HCT116 (cell line): ENCODE measurements around the gene SLC19A3. TPM values are rescaled to one million over a fixed set of nuclear protein-coding genes. Genes with fewer than 3 reads are reported as not detected.
A peak's percentile ranks its signal among the peaks of the same experiment; 100 is the strongest.

Experiments used
- ATAC-seq: fragments of 200-7000 bp; cut with Tn5 transposase; 2 replicates; pipeline ENCODE4 v1.9.1; 2020; ENCODE audit warnings: mild to moderate bottlenecking, moderate library complexity
- BruUV-seq: library from RNA; stranded (reverse); fragments of 400-500 nt; replicated peaks from 2 replicates; lab custom pipeline; 2021; lab: Mats Ljungman, UMichigan
- CTCF ChIA-PET: fragments of 300-600 bp; sonication (Branson Sonifier 250); formaldehyde crosslinking; loops from one replicate; lab custom pipeline; 2021; ENCODE audit warnings: antibody characterized with exemption; lab: Charles Lee
- POLR2A ChIA-PET: fragments of 300-600, 350-600 bp; sonication (Branson Sonifier 250); formaldehyde crosslinking; loops from one replicate; lab custom pipeline; 2021; ENCODE audit warnings: antibody characterized with exemption; lab: Charles Lee
- RAD21 ChIA-PET, 2 experiments: fragments of 300-600 bp; sonication (Branson Sonifier 250); formaldehyde crosslinking; loops; one replicate each; lab custom pipeline; 2023; ENCODE audit warnings: low total read pairs in 2 of 2; ENCODE audit not compliant: uncharacterized antibody in 2 of 2, unreplicated experiment in 2 of 2, low non-redundant PET in 1 of 2; lab: Charles Lee
- DNase-seq: peaks from one replicate; pipeline ENCODE4 v3.0.0-alpha.2; 2010; ENCODE audit warnings: low read depth, low spot score
- H2AFZ ChIP-seq: fragments of 200-600 bp; shearing (Covaris generic), sonication (generic); 2 replicates; pipeline ENCODE4 v1.6.1; 2017; ENCODE audit warnings: low read depth, mixed run types, mixed read lengths, antibody characterized with exemption, low read length; ENCODE audit not compliant: poor library complexity, severe bottlenecking
- H3K27ac ChIP-seq: 2 replicates; pipeline ENCODE4 v1.5.1; 2012; ENCODE audit warnings: low read depth, low read length
- H3K27me3 ChIP-seq: fragments of 200-600 bp; sonication (generic); 2 replicates; pipeline ENCODE4 v1.6.1; 2016; ENCODE audit warnings: mixed run types, low read length, mixed read lengths; ENCODE audit not compliant: insufficient read depth
- H3K36me3 ChIP-seq, 2 experiments: fragments of 200-500 bp in 1 of 2; fragments of 200-600 bp in 1 of 2; sonication (Bioruptor generic) in 1 of 2; sonication (generic) in 1 of 2; 2 replicates each; pipeline versions ENCODE4 v1.5.1 to v1.6.1; 2014 to 2016; ENCODE audit warnings: low read length in 2 of 2, inconsistent platforms in 1 of 2, mixed read lengths in 1 of 2, mixed run types in 1 of 2; ENCODE audit not compliant: insufficient read depth in 2 of 2, control insufficient read depth in 1 of 2
- H3K4me1 ChIP-seq, 2 experiments: fragments of 200-600 bp in 1 of 2; sonication (generic) in 1 of 2; 2 replicates each; pipeline versions ENCODE4 v1.5.1 to v1.6.1; 2012 to 2017; ENCODE audit warnings: low read length in 2 of 2, inconsistent platforms in 1 of 2, mild to moderate bottlenecking in 1 of 2, mixed read lengths in 1 of 2, mixed run types in 1 of 2, moderate library complexity in 1 of 2; ENCODE audit not compliant: insufficient read depth in 2 of 2, control insufficient read depth in 1 of 2
- H3K4me2 ChIP-seq: fragments of 200-600 bp; sonication (generic); 2 replicates; pipeline ENCODE4 v1.6.1; 2017; ENCODE audit warnings: mixed run types, low read length, mixed read lengths
- H3K4me3 ChIP-seq, 2 experiments: fragments of 200-600 bp in 1 of 2; sonication (generic) in 1 of 2; replicated peaks in 1 of 2; 2 replicates each; pipeline ENCODE4 v1.5.1; 2011 to 2016; ENCODE audit warnings: low read length in 2 of 2, control low read depth in 1 of 2, low read depth in 1 of 2, mild to moderate bottlenecking in 1 of 2, mixed read lengths in 1 of 2, mixed run types in 1 of 2
- H3K79me2 ChIP-seq: fragments of 200-600 bp; sonication (generic); 2 replicates; pipeline ENCODE4 v1.6.1; 2017; ENCODE audit warnings: mild to moderate bottlenecking, mixed run types, low read length, moderate library complexity, mixed read lengths; ENCODE audit not compliant: insufficient read depth
- H3K9ac ChIP-seq: fragments of 200-600 bp; sonication (generic); 2 replicates; pipeline ENCODE4 v1.6.1; 2016; ENCODE audit warnings: low read length, mixed read lengths
- H3K9me2 ChIP-seq: fragments of 200-600 bp; sonication (generic), shearing (Covaris generic); 2 replicates; pipeline ENCODE4 v1.6.1; 2017; ENCODE audit warnings: mixed run types, mild to moderate bottlenecking, moderate library complexity; ENCODE audit not compliant: insufficient read depth
- H3K9me3 ChIP-seq, 2 experiments: fragments of 200-500 bp in 1 of 2; fragments of 200-600 bp in 1 of 2; sonication (Bioruptor generic) in 1 of 2; sonication (generic) in 1 of 2; 2 replicates each; pipeline ENCODE4 v1.6.1; 2014 to 2017; ENCODE audit warnings: low read length in 2 of 2, mixed read lengths in 2 of 2, inconsistent platforms in 1 of 2, low read depth in 1 of 2, mild to moderate bottlenecking in 1 of 2, mixed run types in 1 of 2, moderate library complexity in 1 of 2; ENCODE audit not compliant: control insufficient read depth in 1 of 2, insufficient read depth in 1 of 2
- H4K20me1 ChIP-seq: fragments of 200-600 bp; sonication (generic), shearing (Covaris generic); 2 replicates; pipeline ENCODE4 v1.6.1; 2017; ENCODE audit warnings: mixed run types, mild to moderate bottlenecking, moderate library complexity; ENCODE audit not compliant: insufficient read depth
- CEBPB ChIP-seq: IDR thresholded peaks from 2 replicates; pipeline ENCODE4 v1.6.1; 2012; ENCODE audit warnings: low read depth
- ELF1 ChIP-seq: IDR thresholded peaks from 2 replicates; pipeline ENCODE4 v1.6.1; 2012; ENCODE audit warnings: low read depth, borderline replicate concordance
- EZH2 ChIP-seq: fragments of 200-600 bp; sonication (generic); IDR thresholded peaks from 2 replicates; pipeline ENCODE4 v1.6.1; 2017; ENCODE audit warnings: antibody characterized with exemption, mixed run types
- POLR2AphosphoS5 ChIP-seq: IDR thresholded peaks from 2 replicates; pipeline ENCODE4 v1.6.1; 2011; ENCODE audit warnings: mild to moderate bottlenecking, low read depth, low read length, moderate library complexity
- RAD21 ChIP-seq: IDR thresholded peaks from 2 replicates; pipeline ENCODE4 v1.6.1; 2012; ENCODE audit warnings: low read depth, mild to moderate bottlenecking
- SIN3A ChIP-seq: IDR thresholded peaks from 2 replicates; pipeline ENCODE4 v1.6.1; 2012; ENCODE audit warnings: low read depth
- SP1 ChIP-seq: IDR thresholded peaks from 2 replicates; pipeline ENCODE4 v1.6.1; 2012; ENCODE audit warnings: low read depth
- TCF7L2 ChIP-seq: IDR thresholded peaks from 2 replicates; pipeline ENCODE4 v1.7.0; 2011; ENCODE audit warnings: borderline replicate concordance, inconsistent platforms; ENCODE audit not compliant: insufficient read depth, insufficient read length; ENCODE audit errors: extremely low read depth
- ZNF274 ChIP-seq: fragments of 200-500 bp; sonication (Bioruptor generic); IDR thresholded peaks from 2 replicates; pipeline ENCODE4 v1.6.1; 2014; ENCODE audit warnings: mild to moderate bottlenecking, low read depth, low read length, inconsistent platforms
- intact Hi-C: fragments of 100-400 bp; cut with micrococcal nuclease; formaldehyde crosslinking; loops from 2 replicates; pipeline ENCODE4 v1.10.0; 2022
- total RNA-seq: library from RNA; stranded (reverse); gene quantifications from one replicate; pipeline ENCODE4 v1.2.1, GENCODE V29; 2021; ENCODE audit not compliant: unreplicated experiment
- TF ChIP-seq, protein P1 (sequence below): IDR thresholded peaks from 2 replicates; pipeline ENCODE4 v1.6.1; 2012; ENCODE audit warnings: low read depth

SLC19A3 gene
- total RNA-seq, 1 experiment from 2014 or later: not detected

DNA sequence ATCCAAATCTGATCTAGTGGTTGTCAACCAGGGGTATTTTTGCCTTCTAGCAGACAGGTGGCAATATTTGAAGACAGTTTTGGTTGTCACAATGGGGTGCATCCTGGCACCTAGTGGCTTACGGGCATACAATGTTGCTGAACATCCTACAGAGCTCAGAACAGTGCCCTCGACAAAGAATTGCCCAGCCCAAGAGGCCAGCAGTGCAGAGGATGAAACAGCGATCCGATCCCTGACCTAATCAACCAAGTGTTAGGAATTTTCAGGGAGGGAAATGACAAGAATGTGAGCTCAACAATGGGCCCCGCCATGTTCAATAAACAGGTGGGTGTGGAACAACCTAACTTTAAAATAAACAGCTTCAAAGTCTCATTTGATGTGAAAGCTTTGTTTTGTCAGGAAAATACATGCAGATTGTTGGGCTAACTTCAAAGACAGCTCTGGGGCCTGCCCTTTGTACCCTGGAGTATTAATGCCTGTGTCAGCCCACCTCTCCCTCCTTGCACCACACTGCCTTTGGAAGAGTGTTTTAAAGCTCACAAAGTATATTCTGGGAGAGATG is 73.8 kb downstream of the SLC19A3 start (continued):
- TF ChIP-seq SIN3A (no peak), RAD21 (peak; percentile 29; the same call in 1 of the 2 replicates)
- TF ChIP-seq, all 23 proteins: peak for 2

DNA sequence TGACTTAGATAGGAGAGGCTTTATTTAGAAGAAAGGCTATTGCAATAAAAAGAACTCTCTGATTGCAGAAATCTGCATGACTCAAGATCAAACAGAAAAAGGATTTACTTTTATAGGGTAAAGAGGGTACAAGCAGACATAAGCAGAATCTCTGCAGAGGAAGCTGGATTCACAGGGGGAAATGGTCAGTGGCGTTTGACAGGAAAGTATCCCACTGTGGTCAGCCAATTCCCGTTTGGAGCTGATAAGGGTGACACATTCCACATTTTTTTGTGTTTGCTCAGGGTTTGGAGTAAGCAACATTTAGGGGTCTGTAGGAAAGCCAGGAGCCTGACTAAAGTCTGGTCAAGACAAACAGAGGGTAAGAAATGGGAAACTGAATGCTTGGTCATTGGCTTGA is 75.2 kb downstream of the SLC19A3 start:
- no peak overlapping the region for H2AFZ ChIP-seq
- no peaks in the 10 kb centered on the region for H3K79me2 ChIP-seq
- H3K9ac ChIP-seq: no peak overlapping the region
- H3K27ac ChIP-seq: no peak overlapping the region
- ChIA-PET RAD21 (no interaction called here), POLR2A (no interaction called here), CTCF (no interaction called here)
- TF ChIP-seq ZNF274 (no peak), ELF1 (no peak), TCF7L2 (no peak), CEBPB (no peak), POLR2AphosphoS5 (no peak), SP1 (no peak), EZH2 (no peak)
- TF ChIP-seq, protein P1, sequence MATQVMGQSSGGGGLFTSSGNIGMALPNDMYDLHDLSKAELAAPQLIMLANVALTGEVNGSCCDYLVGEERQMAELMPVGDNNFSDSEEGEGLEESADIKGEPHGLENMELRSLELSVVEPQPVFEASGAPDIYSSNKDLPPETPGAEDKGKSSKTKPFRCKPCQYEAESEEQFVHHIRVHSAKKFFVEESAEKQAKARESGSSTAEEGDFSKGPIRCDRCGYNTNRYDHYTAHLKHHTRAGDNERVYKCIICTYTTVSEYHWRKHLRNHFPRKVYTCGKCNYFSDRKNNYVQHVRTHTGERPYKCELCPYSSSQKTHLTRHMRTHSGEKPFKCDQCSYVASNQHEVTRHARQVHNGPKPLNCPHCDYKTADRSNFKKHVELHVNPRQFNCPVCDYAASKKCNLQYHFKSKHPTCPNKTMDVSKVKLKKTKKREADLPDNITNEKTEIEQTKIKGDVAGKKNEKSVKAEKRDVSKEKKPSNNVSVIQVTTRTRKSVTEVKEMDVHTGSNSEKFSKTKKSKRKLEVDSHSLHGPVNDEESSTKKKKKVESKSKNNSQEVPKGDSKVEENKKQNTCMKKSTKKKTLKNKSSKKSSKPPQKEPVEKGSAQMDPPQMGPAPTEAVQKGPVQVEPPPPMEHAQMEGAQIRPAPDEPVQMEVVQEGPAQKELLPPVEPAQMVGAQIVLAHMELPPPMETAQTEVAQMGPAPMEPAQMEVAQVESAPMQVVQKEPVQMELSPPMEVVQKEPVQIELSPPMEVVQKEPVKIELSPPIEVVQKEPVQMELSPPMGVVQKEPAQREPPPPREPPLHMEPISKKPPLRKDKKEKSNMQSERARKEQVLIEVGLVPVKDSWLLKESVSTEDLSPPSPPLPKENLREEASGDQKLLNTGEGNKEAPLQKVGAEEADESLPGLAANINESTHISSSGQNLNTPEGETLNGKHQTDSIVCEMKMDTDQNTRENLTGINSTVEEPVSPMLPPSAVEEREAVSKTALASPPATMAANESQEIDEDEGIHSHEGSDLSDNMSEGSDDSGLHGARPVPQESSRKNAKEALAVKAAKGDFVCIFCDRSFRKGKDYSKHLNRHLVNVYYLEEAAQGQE: no peak
- H3K4me2 ChIP-seq: no peak overlapping the region
- no peaks in the 10 kb centered on the region for H3K4me1 ChIP-seq
- no peaks in the 10 kb centered on the region for H3K27me3 ChIP-seq
- H3K9me2 ChIP-seq: no peaks in the 10 kb centered on the region
- H3K36me3 ChIP-seq: no peaks in the 10 kb centered on the region
- BruUV-seq: no TSS peak
- DNase-seq: no peak
- ATAC-seq: no peak
- no peaks in the 10 kb centered on the region for H4K20me1 ChIP-seq
- H3K4me3 ChIP-seq: no peak overlapping the region
- H3K9me3 ChIP-seq: no peaks in the 10 kb centered on the region
- intact Hi-C loops: no loop called here
